Parathyroid adenoma (tissue), 2 donors: ENCODE data around the gene BACH1.

ENCODE experiments used
- H2AFZ ChIP-seq: fragments of 300-600 bp; sonication (generic); one replicate; pipeline ENCODE4 v1.7.0; 2017; ENCODE audit warnings: antibody characterized with exemption, mild to moderate bottlenecking
- H3K27ac ChIP-seq: fragments of 300-600 bp; sonication (generic); one replicate; pipeline ENCODE4 v1.7.0; 2017
- H3K27me3 ChIP-seq: fragments of 300-600 bp; sonication (generic); one replicate; pipeline ENCODE4 v1.7.0; 2017; ENCODE audit warnings: low read length; ENCODE audit not compliant: control insufficient read depth, insufficient read depth
- H3K36me3 ChIP-seq: fragments of 300-600 bp; sonication (generic); one replicate; pipeline ENCODE4 v1.7.0; 2017; ENCODE audit warnings: low read length; ENCODE audit not compliant: control insufficient read depth, insufficient read depth
- H3K4me1 ChIP-seq: fragments of 300-600 bp; sonication (generic); one replicate; pipeline ENCODE4 v1.7.0; 2017; ENCODE audit warnings: control low read depth
- H3K4me2 ChIP-seq: fragments of 300-600 bp; sonication (generic); one replicate; pipeline ENCODE4 v1.7.0; 2017; ENCODE audit warnings: low read length
- H3K4me3 ChIP-seq: fragments of 300-600 bp; sonication (generic); one replicate; pipeline ENCODE4 v1.7.0; 2017; ENCODE audit warnings: low read depth, low read length
- H3K79me2 ChIP-seq: fragments of 300-600 bp; sonication (generic); one replicate; pipeline ENCODE4 v1.7.0; 2017; ENCODE audit warnings: control low read depth
- H3K9ac ChIP-seq: fragments of 300-600 bp; sonication (generic); one replicate; pipeline ENCODE4 v1.7.0; 2017; ENCODE audit warnings: mild to moderate bottlenecking
- H3K9me3 ChIP-seq: fragments of 300-600 bp; sonication (generic); one replicate; pipeline ENCODE4 v1.7.0; 2017; ENCODE audit warnings: low read length; ENCODE audit not compliant: control insufficient read depth
- CTCF ChIP-seq: fragments of 300-600 bp; sonication (generic); IDR thresholded peaks from one replicate; pipeline ENCODE4 v1.7.0; 2017; ENCODE audit warnings: antibody characterized with exemption, mild to moderate bottlenecking
- donor health status: primary hyperparathyroidism.

Gene BACH1

GRCh38 chr21:29359718-29360117 lies 61.0 kb downstream of the BACH1 start:
- Histone ChIP-seq H3K27ac (no peak overlapping the region), H3K79me2 (no peaks in the 10 kb centered on the region), H3K9me3 (no peaks in the 10 kb centered on the region), H3K36me3 (no peaks in the 10 kb centered on the region), H3K4me3 (no peak overlapping the region), H3K4me1 (no peaks in the 10 kb centered on the region), H3K9ac (no peak overlapping the region), H2AFZ (no peak overlapping the region), H3K27me3 (no peaks in the 10 kb centered on the region), H3K4me2 (no peak overlapping the region)
- no peak for TF ChIP-seq CTCF

GRCh38 chr21:29360799-29361765 lies 62.4 kb downstream of the BACH1 start:
- TF ChIP-seq CTCF, result no peak
- Histone ChIP-seq H3K9me3 (no peaks in the 10 kb centered on the region), H3K36me3 (no peaks in the 10 kb centered on the region), H3K9ac (no peak overlapping the region), H3K4me3 (no peak overlapping the region), H3K4me2 (no peak overlapping the region), H3K4me1 (no peaks in the 10 kb centered on the region), H3K27me3 (no peaks in the 10 kb centered on the region), H2AFZ (no peak overlapping the region), H3K79me2 (no peaks in the 10 kb centered on the region), H3K27ac (no peak overlapping the region)

GRCh38 chr21:29362758-29363157 lies 64.0 kb downstream of the BACH1 start:
- no peak for TF ChIP-seq CTCF

GRCh38 chr21:29365661-29366265 lies 67.0 kb downstream of the BACH1 start:
- Histone ChIP-seq H3K9me3 (no peaks in the 10 kb centered on the region), H2AFZ (no peak overlapping the region), H3K4me3 (no peak overlapping the region), H3K4me1 (no peaks in the 10 kb centered on the region), H3K79me2 (no peaks in the 10 kb centered on the region), H3K4me2 (no peak overlapping the region), H3K36me3 (no peaks in the 10 kb centered on the region), H3K27me3 (no peaks in the 10 kb centered on the region), H3K27ac (no peak overlapping the region), H3K9ac (no peak overlapping the region)
- TF ChIP-seq CTCF, result no peak

More at GRCh38 chr21:29362758-29363157, 64.0 kb downstream of the BACH1 start:
- H3K36me3 ChIP-seq, result no peaks in the 10 kb centered on the region
- no peak overlapping the region for H3K9ac ChIP-seq
- H3K4me2 ChIP-seq, result no peak overlapping the region
- H3K27me3 ChIP-seq, result no peaks in the 10 kb centered on the region
- no peak overlapping the region for H3K4me3 ChIP-seq
- no peaks in the 10 kb centered on the region for H3K79me2 ChIP-seq
- H3K4me1 ChIP-seq, result no peaks in the 10 kb centered on the region
- no peaks in the 10 kb centered on the region for H3K9me3 ChIP-seq
- H3K27ac ChIP-seq, result no peak overlapping the region
- H2AFZ ChIP-seq, result no peak overlapping the region
